ENCODE results near the gene BTNL9. TPM values are rescaled to one million over a fixed set of nuclear protein-coding genes. Genes with fewer than 3 reads are reported as not detected.
"Not testable (repeated sequence)": the region's sequence is repeated elsewhere in the genome, so short reads cannot be mapped to it uniquely, and the experiment has no call there.

Gene BTNL9
- total RNA-seq, 1 experiment from 2014 or later = not detected

DNA sequence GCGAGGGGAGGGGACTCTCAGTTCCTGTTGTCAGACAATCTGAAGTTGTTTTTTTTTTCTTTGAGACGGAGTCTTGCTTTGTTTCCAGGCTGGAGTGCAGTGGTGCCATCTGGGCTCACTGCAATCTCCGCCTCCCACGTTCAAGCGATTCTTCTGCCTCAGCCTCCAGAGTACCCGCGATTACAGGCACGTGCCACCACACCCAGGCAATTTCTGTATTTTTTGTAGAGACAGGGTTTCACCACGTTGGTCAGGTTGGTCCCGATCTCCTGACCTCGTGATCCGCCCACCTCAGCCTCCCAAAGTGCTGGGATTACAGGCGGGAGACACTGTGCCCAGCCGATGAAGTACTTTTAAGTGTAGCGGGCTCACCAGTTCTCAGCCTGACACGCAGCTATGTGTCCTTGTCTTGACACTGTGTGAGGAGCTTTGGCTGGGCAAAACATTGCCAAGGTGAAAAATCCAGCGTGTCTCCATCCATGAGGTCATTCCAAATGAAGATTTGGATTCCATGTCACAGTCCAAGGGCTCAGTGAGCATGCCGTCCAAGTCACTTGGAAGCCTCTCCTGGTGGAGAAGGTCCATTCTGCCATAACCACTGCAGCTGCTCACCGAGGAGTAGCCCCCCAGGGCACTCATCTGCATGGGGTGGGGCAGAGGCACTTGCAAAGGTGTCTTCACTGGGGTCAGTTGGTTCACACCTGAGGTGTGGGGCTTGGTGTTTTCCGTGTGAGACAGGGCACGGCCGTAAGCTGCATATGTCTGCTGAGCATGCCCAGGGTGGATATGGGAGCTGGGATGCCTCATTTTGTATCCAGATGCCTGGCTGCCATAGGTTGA is 58.9 kb downstream of the BTNL9 start:
- DNase-seq (ENCODE audit: low read depth) = no peak

DNA sequence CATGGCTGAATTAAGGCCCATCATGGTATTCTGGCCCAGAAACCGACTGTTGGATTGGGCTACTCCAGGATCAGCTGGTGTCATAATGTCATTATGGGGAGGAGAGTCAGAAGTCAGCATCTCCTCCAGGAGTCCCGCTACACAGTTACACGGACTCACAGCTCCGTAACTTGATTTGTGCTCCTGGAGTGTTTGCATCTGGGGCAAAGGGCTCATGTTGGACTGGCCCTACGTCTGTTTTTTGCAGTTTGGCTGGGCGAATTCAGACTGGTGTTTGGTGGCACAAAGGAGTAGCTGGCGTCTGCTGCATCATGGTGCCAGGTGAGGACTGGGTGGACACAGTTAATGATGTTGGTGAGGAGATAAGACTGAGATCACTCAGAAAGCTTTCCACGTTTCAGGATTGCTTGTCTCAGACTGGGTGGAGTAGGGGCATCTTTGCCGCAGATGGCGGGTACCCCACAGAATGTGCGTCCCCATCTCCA is 59.6 kb downstream of the BTNL9 start:
- no peak for DNase-seq (ENCODE audit: low read depth)

DNA sequence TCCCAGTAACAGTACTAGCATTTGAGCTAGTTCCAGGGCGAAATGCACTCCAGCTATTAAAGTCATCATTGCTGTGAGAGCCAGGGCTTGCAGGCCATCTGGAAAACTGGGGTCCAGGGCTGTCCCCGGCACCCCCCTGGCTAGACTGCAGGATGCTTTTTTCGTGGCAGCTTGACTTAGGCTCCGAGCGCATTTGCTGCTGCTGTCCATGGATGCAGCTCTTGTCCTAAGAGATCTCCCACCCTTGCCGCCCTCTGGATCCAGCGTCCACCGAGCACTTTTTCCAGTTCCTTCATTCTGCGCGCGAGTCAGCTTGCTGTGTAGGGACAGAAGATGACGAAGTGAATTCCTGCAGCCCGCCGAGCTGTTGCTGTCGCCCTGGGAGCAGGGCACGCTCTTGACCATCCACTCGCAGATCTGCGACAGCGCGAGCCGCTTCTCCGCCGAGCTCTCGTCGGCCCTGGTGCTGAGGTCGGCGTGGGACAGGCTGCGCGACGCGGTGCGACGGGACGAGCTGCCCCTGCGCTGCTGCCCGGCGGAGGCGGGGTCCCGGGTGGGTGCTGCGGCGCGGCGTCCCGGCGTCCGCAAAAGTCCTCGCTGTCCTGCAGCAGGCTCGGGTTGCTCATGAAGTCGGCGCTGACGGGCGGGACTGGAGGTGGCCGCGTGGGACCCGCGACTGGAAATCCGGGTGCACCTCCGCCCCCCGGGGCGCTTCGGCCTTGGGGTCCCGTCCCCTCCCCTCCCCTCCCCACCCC is 60.2 kb downstream of the BTNL9 start:
- DNase-seq (ENCODE audit: low read depth) = no peak

DNA sequence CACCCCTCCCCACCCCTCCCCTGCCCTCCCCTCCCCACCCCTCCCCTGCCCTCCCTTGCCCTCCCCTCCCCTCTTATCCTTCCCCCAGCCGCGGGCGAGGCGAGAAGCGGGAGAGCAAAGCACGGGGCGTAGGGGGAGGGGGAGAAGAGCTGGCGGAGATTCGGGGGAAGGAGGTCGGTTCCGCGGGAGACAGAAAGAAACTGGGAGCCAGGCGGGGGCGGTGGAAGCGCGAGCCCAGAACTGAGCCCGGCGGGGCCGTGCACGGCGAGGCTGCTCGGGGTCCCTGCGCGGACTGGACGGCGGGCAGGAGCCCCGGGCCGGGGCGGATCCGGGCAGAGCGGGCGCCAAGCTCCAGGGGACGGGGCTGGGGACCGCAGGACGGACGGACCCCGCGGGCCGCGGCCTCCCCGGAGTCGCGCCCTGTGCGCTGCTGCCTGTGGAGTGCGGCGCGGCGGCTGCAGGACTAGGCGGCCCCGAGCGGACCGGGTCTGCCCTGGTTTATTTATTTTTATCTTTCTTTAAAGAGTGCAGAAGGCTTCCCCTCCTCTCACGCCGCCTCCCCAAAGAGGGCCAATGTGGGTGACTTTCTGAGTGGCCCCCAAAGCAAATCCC is 61.1 kb downstream of the BTNL9 start:
- DNase-seq (ENCODE audit: low read depth) = not testable (repeated sequence)

DNA sequence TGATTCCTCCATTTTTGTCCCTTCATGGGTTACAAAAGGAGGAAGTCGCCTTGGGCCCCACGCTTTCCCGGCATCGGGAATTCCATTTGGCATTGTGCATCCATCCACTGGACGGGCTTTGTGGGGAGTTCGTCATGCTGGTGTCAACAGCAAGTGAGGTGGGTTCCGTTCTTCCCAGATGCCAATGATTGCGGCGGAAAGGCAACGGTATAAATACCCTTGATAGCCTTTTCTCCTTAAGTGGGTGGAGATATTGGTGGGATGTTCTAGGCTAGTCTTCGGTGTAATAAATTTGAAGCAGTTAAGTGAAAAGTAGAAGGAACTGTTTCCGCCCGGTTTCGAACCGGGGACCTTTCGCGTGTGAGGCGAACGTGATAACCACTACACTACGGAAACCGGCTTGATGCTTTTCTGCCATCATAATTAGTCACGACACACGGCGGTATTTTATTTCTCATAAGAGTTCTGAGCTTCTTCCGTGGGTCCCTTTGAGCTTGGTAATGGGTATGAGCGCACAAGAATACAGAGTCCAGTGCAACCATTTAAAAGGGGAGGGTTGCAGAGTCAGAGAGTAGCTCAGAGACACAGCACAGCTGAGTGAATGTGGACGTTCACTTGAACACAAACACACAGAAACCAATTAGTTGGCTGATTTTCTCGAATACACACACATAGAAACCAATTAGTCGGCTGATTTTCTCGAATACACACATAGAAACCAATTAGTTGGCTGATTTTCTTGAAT is 62.0 kb downstream of the BTNL9 start:
- DNase-seq (ENCODE audit: low read depth) = not testable (repeated sequence)

DNA sequence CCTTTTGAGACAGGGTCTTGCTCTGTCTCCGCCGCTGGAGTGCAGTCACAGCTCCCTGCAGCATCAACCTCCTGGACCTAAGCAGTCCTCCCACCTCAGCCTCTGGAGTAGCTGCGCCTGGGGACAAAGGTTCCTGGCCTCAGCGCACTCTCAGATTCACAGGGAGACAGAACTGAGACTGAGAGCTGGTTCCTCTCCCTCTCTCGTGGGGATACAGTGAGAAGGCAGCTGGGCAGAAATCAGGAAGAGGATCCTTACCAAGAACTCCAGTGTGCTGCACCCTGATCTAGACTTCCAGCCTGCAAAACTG is 64.1 kb downstream of the BTNL9 start:
- not testable (repeated sequence) for DNase-seq (ENCODE audit: low read depth)

DNA sequence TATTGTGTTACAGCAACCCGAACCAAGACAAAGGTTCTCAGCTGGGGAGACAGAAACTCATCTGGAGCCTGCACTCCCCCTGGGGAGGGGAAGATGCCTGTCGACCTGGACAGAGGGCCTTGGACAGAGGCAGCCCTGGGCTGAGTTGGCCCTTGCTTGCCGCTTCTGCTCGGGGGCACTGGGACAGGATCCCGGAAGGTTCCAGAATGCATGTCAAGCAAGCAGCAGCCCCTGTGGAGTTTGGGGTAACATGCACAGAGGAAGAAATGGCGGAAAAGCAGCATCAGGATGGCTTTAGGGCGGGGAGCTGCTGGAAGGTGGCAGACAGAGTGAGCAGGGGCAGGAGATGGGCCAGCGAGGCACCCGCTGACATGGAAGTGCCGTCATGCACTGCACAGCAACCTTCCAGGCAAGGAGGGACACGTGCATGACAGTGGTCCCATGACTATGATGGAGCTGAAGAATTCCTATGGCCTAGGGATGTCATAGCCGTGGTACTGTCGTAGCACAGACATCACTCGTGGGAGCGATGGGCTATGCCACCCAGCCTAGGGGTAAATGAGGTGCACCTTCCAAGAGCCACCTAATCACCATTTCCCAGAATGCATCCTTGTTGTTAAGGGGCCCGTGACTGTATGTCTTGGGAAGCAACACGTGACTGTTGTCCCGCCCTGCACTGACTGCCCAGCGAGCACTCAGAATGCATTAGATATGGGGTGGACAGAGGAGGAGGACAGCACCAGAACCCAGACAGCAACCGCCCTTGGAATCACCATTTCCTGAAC is 64.7 kb downstream of the BTNL9 start:
- not testable (repeated sequence) for DNase-seq (ENCODE audit: low read depth)

DNA sequence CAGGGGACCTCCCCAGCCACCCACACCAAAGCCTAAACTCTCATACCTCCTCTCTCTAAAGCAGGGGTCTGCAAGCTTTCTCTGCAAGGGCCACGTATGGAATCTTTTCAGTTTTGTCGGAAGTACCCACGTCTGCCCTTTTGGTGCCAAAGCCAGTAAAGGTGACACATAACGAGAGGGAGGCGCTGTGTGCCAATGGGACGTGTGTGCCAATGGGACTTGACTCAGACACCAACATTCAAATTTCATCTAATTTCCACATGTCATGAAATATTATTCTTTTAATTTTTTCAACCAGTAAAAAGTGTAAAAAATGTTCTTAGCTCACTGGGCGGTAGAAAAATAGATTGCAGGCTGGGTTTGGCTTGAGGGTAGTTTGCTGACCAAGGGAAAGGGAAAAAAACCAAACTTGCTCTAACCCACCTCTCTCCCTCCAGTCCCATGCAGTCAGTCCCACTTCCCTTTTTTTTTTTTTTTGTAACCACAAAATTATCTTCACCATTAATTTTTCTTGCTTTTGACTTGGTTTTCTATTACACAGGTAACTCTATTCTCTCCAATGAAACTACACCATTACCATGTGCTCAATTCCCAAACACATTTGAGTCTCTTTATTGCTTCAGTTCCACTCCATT is 65.4 kb downstream of the BTNL9 start:
- no peak for DNase-seq (ENCODE audit: low read depth)

DNA sequence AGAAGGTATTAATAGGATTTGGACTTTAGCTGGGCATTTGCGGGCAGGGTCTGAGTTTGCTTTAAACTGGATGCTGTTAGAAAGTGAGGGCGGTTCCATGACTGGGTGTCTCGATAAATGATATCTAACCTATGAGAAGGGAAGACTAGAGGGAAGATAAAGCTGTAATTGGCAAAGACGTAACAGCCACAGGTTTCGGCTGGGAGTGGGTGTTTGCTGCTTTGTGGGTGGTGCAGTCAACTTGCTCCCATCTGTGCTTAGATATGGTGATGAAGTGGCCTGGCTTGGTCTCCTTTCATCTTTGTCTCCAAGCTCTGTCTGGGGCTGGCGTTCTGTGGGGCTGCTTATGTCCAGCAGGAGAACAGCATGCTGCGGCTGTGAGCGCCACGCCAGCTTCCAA is 67.6 kb downstream of the BTNL9 start:
- no peak for DNase-seq (ENCODE audit: low read depth)

DNA sequence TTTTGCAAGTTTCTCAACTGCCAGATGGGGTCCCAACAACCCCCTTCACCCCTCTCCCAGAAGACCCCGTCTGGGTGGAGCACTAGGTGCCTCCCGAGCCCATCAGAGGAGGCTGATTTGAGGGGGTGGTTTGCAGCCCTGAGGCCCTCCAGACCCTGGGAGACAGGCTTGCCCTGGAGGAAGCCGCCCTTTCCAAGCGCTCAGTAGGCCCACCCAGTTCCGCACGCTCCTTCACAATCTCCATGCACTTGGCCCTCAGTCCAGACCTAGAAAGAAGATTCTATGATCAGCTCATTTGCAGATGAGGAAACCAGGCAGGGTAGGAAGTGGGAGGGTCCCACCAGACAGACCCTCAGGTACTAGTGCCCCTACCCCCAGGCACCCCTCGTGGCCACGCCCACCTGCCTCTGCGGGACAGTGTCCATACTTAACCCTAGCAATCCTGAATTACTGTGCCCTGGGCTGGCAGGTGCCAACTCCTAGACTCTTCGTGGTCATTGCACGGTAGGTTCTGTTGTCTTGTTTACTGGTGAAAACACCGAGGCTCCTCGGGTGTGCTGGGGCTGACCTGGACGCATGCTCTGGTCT is 68.6 kb downstream of the BTNL9 start:
- no peak for DNase-seq (ENCODE audit: low read depth)

DNA sequence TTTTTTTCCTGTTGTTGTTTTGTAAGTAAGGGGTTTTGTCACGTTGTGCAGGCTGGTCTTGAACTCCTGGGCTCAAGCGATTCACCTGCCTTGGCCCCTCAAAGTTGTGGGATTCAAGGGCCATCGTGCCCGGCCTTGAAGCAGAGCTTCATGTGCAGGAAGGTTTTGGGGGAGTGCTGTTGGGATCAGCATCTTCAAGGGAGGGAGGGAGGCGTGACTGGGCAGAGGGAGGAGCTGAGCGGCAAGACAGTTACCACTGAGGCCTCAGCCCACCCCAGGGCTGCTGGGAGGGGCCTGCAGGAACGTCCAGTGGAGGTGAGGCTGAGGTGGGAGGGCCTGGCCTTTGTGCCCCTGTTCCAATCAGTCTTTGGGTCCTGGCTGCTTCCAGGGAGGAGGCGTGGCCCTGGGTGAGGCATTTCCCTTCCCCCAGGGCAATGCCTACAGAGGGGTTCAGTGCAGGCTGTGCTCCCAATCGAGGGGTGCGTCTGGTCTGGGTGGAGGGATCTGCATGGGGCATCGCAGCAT is 69.5 kb downstream of the BTNL9 start:
- DNase-seq (ENCODE audit: low read depth) = no peak

DNA sequence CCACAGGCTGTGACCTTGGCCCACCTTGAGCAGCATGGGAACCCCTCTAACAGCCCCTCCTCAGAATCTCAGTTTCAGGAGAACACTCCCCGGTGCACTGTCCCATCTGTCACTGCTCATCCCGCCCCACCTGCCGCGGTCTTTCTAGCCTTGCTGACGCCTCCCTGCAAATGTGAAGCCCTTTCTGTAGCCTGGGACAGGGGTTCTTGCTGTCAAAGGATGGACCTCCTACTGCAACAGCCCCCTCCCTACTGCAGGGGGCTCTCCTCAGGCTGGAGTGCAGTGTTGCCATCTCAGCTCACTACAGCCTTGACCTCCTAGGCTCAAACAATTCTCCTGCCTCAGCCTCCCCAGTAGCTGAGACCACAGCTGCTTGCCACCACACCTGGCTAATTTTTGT is 70.9 kb downstream of the BTNL9 start:
- DNase-seq (ENCODE audit: low read depth) = no peak

Other genes with a start within 250 kb of the BTNL9 start
- gene MGAT1, start 237.5 kb upstream of the BTNL9 start, total RNA-seq (2014; rRNA removed) = 179 and 197 TPM in 2 replicates
- 17.3 and 18.0 TPM in 2 replicates for gene ZFP62, start 179.0 kb upstream of the BTNL9 start, total RNA-seq (2014; rRNA removed)
- gene BTNL8, start 141.1 kb upstream of the BTNL9 start, total RNA-seq (2014; rRNA removed) = not detected in 2 replicates
- not detected in 2 replicates for gene BTNL3, start 51.4 kb upstream of the BTNL9 start, total RNA-seq (2014; rRNA removed)
- gene OR2V1, start 90.9 kb downstream of the BTNL9 start, total RNA-seq (2014; rRNA removed) = not detected in 2 replicates
- not detected in 2 replicates for gene OR2V2, start 107.3 kb downstream of the BTNL9 start, total RNA-seq (2014; rRNA removed)
- 1.5 and 1.6 TPM in 2 replicates for gene TRIM7, start 164.9 kb downstream of the BTNL9 start, total RNA-seq (2014; rRNA removed)
- 14.4 and 18.8 TPM in 2 replicates for gene TRIM41, start 183.0 kb downstream of the BTNL9 start, total RNA-seq (2014; rRNA removed)
- gene RACK1, start 203.6 kb downstream of the BTNL9 start, total RNA-seq (2014; rRNA removed) = 2,805 and 3,118 TPM in 2 replicates
- 3.4 and 5.7 TPM in 2 replicates for gene TRIM52, start 220.9 kb downstream of the BTNL9 start, total RNA-seq (2014; rRNA removed)